Activated naive CD4-positive, alpha-beta T cell treated with anti-CD3 and anti-CD28 coated beads, Interleukin-2, amount 50 U/mL, for 72 hours (primary cell): ENCODE results near the gene PUM2. TPM values are rescaled to one million over a fixed set of nuclear protein-coding genes. Genes with fewer than 3 reads are reported as not detected.
A peak's percentile ranks its signal among the peaks of the same experiment; 100 is the strongest.

Experiments used
- ATAC-seq, 2 donors: fragments of 150-1000 bp; cut with Tn5 transposase; 2 replicates each; pipeline ENCODE4 v1.10.0; 2021; ENCODE audit warnings: mild to moderate bottlenecking in 2 of 2, moderate library complexity in 2 of 2
- DNase-seq, 2 donors: peaks; one replicate each; pipeline ENCODE4 v3.0.0; 2021 to 2022; ENCODE audit warnings: low spot score in 2 of 2
- H3K27ac Mint-ChIP-seq, 2 donors: one replicate each; pipeline ENCODE4 v1.8.0; 2022; ENCODE audit warnings: mild to moderate bottlenecking in 2 of 2, mixed read lengths in 2 of 2
- H3K36me3 Mint-ChIP-seq, 2 donors: one replicate each; pipeline ENCODE4 v1.8.0; 2022; ENCODE audit warnings: mixed read lengths in 2 of 2
- H3K9me3 Mint-ChIP-seq, 2 donors: one replicate each; pipeline ENCODE4 v1.8.0; 2022; ENCODE audit warnings: mixed read lengths in 2 of 2
- total RNA-seq, 2 donors: library from RNA; stranded (reverse); gene quantifications; one replicate each; pipeline ENCODE4 v1.2.3, GENCODE V29; 2022

The PUM2 gene
- total RNA-seq, 2 donors from 2014 or later, result 99.0 to 111 TPM

- DNase-seq (no peak), ATAC-seq (no peak)
- Mint-ChIP-seq H3K9me3 (no peaks in the 10 kb centered on the region), H3K36me3 (no peaks in the 10 kb centered on the region), H3K27ac (no peak overlapping the region)
Measured at GRCh38 chr2:20222769-20223406, 127.8 kb downstream of the PUM2 start.

GRCh38 chr2:20222014-20222768 is 128.5 kb downstream of the PUM2 start:
- Mint-ChIP-seq H3K27ac (no peak overlapping the region), H3K36me3 (no peaks in the 10 kb centered on the region), H3K9me3 (no peaks in the 10 kb centered on the region)
- DNase-seq (no peak), ATAC-seq (no peak)

GRCh38 chr2:20221555-20221973 is 129.1 kb downstream of the PUM2 start:
- H3K27ac Mint-ChIP-seq, result no peak overlapping the region
- H3K36me3 Mint-ChIP-seq, result no peaks in the 10 kb centered on the region
- DNase-seq, result no peak
- no peak for ATAC-seq
- no peaks in the 10 kb centered on the region for H3K9me3 Mint-ChIP-seq

DNA sequence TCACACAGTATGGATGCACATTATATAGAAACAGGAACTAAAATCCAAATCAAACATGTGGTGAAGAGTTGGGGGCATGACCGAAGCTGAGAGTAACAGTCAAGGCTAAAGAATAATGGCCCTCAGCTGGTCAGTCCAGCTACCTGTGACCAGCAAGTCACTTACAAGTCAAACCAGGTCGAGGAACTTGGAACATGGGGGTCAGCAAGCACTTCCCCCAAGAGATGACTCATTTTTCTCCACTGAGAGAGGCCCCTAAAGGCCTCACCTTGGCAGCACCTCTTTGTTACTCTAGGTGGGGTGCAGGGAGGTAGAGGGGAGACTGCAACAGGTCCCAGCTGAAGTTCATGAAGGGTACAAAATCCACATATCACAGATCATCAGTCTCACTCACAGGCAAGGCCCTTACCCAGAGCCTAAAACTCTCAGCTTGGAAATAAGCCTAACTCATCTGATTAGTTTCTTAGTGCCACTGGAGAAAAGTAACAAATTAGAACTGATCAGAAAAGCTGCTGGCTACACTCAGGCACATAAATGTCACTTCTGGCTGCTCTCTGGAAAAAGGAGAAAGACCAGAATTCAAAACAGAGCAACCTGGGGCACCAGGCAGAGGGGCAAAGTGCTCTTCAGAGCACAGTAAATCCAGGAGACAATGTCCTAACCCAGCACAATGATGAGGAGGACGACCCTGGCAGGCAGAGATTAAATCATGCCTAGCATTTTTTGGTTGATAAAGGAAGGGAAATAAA is 129.7 kb downstream of the PUM2 start:
- H3K9me3 Mint-ChIP-seq, result no peaks in the 10 kb centered on the region
- no peaks in the 10 kb centered on the region for H3K36me3 Mint-ChIP-seq
- DNase-seq (no peak), ATAC-seq (no peak)
- H3K27ac Mint-ChIP-seq, result no peak overlapping the region

DNA sequence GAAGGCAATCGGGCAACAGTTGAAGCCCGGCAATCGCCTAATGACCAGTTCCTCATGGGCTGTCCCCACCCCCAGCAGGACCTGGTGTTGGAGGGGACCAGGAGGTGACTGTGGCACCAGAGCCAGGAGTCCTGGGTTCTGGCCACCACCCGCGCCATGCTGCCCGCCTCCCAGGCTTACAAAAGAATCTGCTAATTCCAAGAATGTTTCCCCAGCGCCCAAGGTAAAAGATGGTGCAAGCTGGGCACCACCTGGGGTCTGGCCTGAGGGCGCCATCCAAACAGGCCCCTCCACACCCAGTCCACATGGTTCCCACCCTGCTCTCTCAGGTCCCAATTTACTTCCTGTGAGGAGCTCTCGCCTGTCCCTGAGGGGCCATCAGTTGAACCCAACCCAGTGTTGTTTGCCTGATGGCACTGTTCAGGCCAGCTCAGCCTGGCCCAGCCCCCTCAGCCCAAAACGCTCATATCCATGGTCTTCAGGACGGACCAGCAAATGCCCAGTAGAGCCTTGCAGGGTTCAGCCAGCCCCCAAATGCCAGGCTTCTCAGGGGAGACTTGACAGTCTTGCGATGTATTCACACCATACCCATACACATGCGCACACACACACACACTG is 130.8 kb downstream of the PUM2 start:
- Mint-ChIP-seq H3K27ac (no peak overlapping the region), H3K36me3 (no peaks in the 10 kb centered on the region), H3K9me3 (no peaks in the 10 kb centered on the region)
- no peak for ATAC-seq
- DNase-seq, result no peak

GRCh38 chr2:20218331-20219320 is 132.0 kb downstream of the PUM2 start:
- no peak for ATAC-seq

GRCh38 chr2:20217041-20217970 is 133.3 kb downstream of the PUM2 start:
- Mint-ChIP-seq H3K36me3 (no peaks in the 10 kb centered on the region), H3K27ac (no peak overlapping the region), H3K9me3 (no peaks in the 10 kb centered on the region)
- no peak for ATAC-seq
- no peak for DNase-seq

More at GRCh38 chr2:20218331-20219320, 132.0 kb downstream of the PUM2 start:
- no peak for DNase-seq
- Mint-ChIP-seq H3K27ac (no peak overlapping the region), H3K36me3 (no peaks in the 10 kb centered on the region), H3K9me3 (no peaks in the 10 kb centered on the region)

DNA sequence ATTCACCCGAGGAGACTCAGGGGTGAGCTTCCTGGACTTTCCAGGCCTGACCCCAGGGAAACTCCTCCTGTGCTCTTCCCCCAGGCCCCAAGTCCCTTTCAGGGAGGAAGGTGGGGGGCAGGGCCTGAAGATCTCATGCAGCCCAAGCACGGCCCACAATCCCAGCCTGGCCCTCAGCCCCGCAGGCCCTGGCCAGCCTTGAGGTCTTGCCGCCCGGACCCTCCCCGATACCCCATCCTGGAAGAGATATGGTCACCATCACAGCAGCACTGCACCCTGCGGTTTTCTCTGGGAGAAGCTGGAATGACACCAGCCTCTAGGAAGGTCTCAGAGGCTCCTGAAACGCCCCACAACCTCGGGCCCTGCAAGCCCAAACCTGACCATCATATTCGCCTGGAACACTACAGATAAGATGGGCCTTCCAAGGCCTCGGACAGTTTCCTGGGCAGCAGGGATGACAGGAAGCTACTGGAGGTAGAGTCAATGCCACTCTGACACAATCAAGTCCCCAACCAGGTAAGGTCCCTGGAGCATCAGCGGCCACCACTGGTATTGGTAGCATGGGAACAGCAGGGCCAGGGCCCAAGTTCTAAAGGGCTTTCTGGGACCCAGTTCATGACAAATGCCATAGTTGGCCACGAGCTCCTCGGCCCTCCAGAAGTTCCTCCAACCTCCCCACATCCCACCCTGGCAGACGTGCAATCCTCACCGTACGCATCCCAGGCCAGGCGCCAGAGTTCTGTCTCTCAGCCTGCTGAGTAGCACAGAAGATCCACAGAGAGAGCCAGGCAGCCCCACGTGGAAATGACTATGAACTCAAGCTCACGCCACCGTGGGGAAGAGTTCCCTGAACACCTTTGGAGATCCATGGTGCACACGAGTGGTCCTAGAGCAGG is 134.3 kb downstream of the PUM2 start:
- Mint-ChIP-seq H3K9me3 (no peaks in the 10 kb centered on the region), H3K36me3 (no peaks in the 10 kb centered on the region), H3K27ac (no peak overlapping the region)
- no peak for ATAC-seq
- no peak for DNase-seq

DNA sequence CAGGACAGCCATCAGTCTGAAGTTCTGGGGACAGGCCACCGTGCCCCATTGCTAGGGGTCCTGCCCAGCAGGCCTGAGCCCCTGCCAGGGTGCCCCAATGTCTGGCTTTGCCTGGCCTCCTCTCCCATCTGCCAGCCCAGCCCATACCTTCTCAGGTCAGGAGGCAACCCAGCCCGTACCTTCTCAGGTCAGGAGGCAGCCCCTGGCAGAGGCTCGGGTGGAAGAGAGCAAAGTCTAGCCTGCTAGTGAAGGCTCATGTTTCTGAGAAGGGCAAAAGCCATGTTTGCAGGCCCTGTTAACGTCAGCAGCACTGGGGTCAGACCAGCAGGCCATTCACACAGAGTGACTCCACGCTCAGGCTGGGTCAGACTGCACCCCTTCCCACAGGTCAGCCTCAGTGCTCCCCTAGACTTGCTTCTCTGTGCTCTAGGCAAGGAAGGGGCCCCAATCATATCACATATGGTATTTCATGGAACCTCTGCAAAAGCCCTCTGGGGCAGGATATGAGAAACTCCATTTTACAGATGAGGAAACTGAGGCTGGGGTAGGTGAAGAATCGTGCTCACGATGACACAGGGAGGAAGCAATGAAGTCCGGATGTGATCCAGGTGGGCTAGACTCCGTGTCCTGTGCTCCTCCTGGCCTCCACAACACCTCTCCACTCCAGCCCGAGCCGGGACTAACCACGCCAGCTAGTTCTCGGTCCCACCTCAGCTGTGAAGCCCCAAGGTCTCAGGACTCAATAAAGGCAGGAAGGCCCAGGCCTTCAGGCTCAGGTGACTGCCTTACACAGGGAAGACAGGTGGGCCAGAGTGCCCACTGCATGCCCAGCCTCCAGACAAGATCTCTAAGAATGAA is 135.2 kb downstream of the PUM2 start:
- Mint-ChIP-seq H3K9me3 (no peaks in the 10 kb centered on the region), H3K27ac (no peak overlapping the region), H3K36me3 (no peaks in the 10 kb centered on the region)
- ATAC-seq, result no peak
- DNase-seq, result no peak

GRCh38 chr2:20214566-20215182 is 136.0 kb downstream of the PUM2 start:
- H3K9me3 Mint-ChIP-seq, result no peaks in the 10 kb centered on the region
- no peak for DNase-seq
- H3K36me3 Mint-ChIP-seq, result no peaks in the 10 kb centered on the region
- peak overlapping the region in 1 of 2 donors; percentile 50 for H3K27ac Mint-ChIP-seq
- no peak for ATAC-seq

DNA sequence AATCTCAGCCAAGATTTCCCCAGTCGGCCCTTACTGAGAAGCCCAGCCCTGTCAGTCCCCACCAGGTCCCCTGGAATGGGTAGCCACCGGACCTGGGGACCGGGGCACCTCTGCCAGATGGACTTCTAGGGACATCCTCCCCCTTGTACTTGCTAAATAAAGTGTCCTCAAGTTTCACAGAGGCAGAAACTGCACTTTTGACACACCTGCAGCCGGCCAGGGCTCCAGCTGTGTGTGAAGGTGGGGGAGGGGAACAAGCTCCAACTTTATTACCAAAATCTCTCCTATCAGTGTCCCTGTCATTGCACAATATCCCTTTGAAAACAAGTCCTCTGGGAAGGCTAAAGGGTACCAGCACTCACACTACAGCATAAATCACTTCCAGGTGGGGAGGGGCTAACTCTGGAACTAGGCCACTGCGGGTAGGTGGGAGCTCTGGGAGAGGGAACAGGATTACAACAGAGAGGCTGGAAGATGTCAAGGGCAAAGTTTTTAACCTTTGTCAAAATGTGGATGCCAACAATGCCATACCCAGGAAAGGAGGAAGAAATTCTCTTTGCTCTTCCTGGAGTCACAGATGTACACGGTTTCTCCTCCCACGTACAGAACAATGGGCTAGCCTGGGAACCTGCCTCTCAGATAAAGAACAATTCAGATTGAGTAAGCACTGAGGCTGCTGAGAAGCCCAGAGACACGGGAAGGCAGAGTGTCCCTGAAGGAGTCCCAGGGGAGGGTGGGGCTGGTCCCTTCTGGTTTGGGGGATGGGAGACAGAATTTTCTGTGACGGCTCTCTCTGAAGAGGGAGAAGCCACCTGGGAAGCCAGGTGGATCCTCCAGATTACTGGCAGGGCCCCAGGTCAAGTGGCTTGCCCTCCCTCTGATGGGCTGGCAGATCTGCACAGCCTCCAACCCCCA is 136.7 kb downstream of the PUM2 start:
- DNase-seq (no peak), ATAC-seq (no peak)
- Mint-ChIP-seq H3K9me3 (no peaks in the 10 kb centered on the region), H3K36me3 (no peaks in the 10 kb centered on the region), H3K27ac (peak overlapping the region in 1 of 2 donors; percentile 50)

- no peaks in the 10 kb centered on the region for H3K9me3 Mint-ChIP-seq
- DNase-seq, result no peak
- no peak for ATAC-seq
- no peaks in the 10 kb centered on the region for H3K36me3 Mint-ChIP-seq
- no peak overlapping the region for H3K27ac Mint-ChIP-seq
Measured at GRCh38 chr2:20212871-20213503, 137.7 kb downstream of the PUM2 start.
